ENCODE results near the gene USP54. TPM values are rescaled to one million over a fixed set of nuclear protein-coding genes. Genes with fewer than 3 reads are reported as not detected.

Gene USP54
- total and polyA plus RNA-seq, 2 donors (not counting 3 experiments of a cell fraction or from before 2014, with no cell fraction given) = 9.3 to 14.2 TPM

DNA sequence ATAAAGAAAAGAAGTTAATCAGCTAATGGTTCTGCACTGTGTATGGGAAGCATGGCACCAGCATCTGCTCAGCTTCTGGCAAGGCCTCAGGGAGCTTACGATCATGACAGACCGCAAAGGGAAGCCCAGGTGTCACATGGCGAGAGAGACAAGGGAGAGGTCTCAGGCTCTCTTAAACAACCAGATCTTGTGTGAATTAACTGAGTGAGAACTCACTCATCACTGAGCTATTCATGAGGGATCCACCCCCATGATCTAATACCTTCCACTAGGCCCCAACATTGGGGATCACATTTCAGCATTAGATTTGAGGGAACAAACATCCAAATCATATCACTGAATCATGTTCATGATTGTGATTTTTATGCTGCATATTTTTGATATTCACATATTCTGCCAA is 5.8 kb downstream of the USP54 start:
- FAIRE-seq (no peak), DNase-seq (ENCODE audit: low read depth, low spot score) (no peak)
- dilution Hi-C loops (cut with MboI; ENCODE audit: extremely low pct_ligation_motif_present, low sequenced_read_pairs) = no loop called here
- Histone ChIP-seq H3K4me1 (ENCODE audit: control insufficient read depth, extremely low read depth, insufficient read depth, low read length) (peaks cover 13% of the 10 kb centered on the region), H3K9ac (replicated peaks; ENCODE audit: extremely low read depth, insufficient read depth, low read length) (no peak overlapping the region), H3K4me2 (ENCODE audit: insufficient read depth, low read length) (no peak overlapping the region), H3K27me3 (ENCODE audit: control insufficient read depth in 2 of 2, insufficient read depth in 2 of 2, low read length in 2 of 2) (peaks cover 18 to 25% of the 10 kb centered on the region in 2 experiments), H3K79me2 (ENCODE audit: control insufficient read depth, insufficient read depth, low read length) (no peaks in the 10 kb centered on the region), H2AFZ (ENCODE audit: low read depth, low read length) (no peak overlapping the region), H3K9me3 (replicated peaks; ENCODE audit: control insufficient read depth, insufficient read depth, low read length) (no peaks in the 10 kb centered on the region), H3K27ac (ENCODE audit: insufficient read depth, low read depth, low read length) (no peak overlapping the region), H3K36me3 (ENCODE audit: control insufficient read depth in 2 of 2, extremely low read depth in 1 of 2, insufficient read depth in 2 of 2, low read length in 2 of 2) (no peaks in the 10 kb centered on the region), H4K20me1 (replicated peaks; ENCODE audit: control insufficient read depth, extremely low read depth, insufficient read depth, low read length) (no peaks in the 10 kb centered on the region), H3K9me1 (replicated peaks; ENCODE audit: control insufficient read depth, extremely low read depth, insufficient read depth, low read length) (no peaks in the 10 kb centered on the region), H3K4me3 (replicated peaks in 1 of 3; ENCODE audit: insufficient read depth in 1 of 3, low read depth in 1 of 3, low read length in 3 of 3) (no peak overlapping the region)
- ChIA-PET CTCF (interaction anchor here (0.7 kb wide), 1 partner anchor 97 kb away, joined by 3 read pairs; no protein-coding TSS in a partner anchor), POLR2A (no interaction called here)
- TF ChIP-seq, protein P1, sequence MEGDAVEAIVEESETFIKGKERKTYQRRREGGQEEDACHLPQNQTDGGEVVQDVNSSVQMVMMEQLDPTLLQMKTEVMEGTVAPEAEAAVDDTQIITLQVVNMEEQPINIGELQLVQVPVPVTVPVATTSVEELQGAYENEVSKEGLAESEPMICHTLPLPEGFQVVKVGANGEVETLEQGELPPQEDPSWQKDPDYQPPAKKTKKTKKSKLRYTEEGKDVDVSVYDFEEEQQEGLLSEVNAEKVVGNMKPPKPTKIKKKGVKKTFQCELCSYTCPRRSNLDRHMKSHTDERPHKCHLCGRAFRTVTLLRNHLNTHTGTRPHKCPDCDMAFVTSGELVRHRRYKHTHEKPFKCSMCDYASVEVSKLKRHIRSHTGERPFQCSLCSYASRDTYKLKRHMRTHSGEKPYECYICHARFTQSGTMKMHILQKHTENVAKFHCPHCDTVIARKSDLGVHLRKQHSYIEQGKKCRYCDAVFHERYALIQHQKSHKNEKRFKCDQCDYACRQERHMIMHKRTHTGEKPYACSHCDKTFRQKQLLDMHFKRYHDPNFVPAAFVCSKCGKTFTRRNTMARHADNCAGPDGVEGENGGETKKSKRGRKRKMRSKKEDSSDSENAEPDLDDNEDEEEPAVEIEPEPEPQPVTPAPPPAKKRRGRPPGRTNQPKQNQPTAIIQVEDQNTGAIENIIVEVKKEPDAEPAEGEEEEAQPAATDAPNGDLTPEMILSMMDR (IDR thresholded peaks at IDR 0.05; ENCODE audit: extremely low read depth in 1 of 2, insufficient read depth in 1 of 2, low read depth in 1 of 2, low read length in 2 of 2) = no peak
- no peak for TF ChIP-seq MYC (IDR thresholded peaks at IDR 0.05; ENCODE audit: low read depth, low read length)
- no peak for TF ChIP-seq POLR2A (IDR thresholded peaks at IDR 0.05; ENCODE audit: low read depth, low read length)
- no peak for TF ChIP-seq GATA2 (IDR thresholded peaks at IDR 0.05; ENCODE audit: insufficient read depth, insufficient read length, low read depth, low read length)
- TF ChIP-seq EZH2 (IDR thresholded peaks at IDR 0.05; ENCODE audit: borderline replicate concordance, low read depth, low read length, severe bottlenecking) = no peak
- no peak for TF ChIP-seq FOS (IDR thresholded peaks at IDR 0.05; ENCODE audit: borderline replicate concordance, insufficient read depth, low read length)
- no peak for TF ChIP-seq JUN (IDR thresholded peaks at IDR 0.05; ENCODE audit: borderline replicate concordance, insufficient read depth, insufficient read length, low read depth)
- TF ChIP-seq POLR2AphosphoS5 (IDR thresholded peaks at IDR 0.05; ENCODE audit: insufficient read depth, low read depth, low read length) = no peak
- intact Hi-C loops (cut with micrococcal nuclease) = loop anchor here (5.0 kb wide), 2 partner anchors 33 to 42 kb away; no protein-coding TSS in a partner anchor
- BruUV-seq (replicated peaks) = no TSS peak

All from endothelial cell of umbilical vein (primary cell).